D341Med (cell line): ENCODE data around the gene SGSM1.

ENCODE experiments used
- DNase-seq: peaks from one replicate; pipeline ENCODE4 v3.0.0; 2012; ENCODE audit warnings: low spot score

Gene SGSM1

GRCh38 chr22:24843048-24843447 is 37.0 kb downstream of the SGSM1 start:
- no peak for DNase-seq

GRCh38 chr22:24845041-24845898 is 39.3 kb downstream of the SGSM1 start:
- DNase-seq: no peak

- no peak for DNase-seq
Observed at GRCh38 chr22:24847490-24847889, 41.5 kb downstream of the SGSM1 start.

DNA sequence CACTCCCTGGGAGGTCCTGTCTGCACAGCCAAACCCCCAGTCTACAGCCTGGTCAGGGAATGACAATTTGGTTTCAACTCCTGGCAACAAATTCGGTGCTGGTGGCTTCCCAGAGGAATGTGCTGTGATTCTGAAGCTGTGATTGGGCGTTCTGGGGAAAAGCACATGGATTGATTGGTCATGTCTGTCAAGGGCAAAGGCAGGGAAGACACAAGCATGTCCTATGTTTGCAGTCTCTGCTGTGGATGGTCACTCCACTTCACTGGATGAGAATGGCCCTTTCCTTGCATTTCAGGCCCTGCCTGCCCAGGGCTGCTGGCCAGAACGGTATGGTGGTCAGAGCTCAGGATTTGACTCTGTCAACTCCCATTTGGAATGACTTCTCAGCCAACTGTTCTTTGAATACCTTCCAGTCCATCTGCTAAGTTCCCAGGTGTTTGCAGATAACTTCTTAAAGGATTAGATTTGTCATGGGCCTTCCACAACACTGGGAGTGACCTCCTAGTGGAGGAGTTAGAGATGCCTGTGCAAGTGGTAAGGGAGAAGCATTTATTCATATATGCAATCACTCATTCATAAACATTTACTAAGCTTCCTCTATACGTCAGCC is 42.7 kb downstream of the SGSM1 start:
- no peak for DNase-seq

DNA sequence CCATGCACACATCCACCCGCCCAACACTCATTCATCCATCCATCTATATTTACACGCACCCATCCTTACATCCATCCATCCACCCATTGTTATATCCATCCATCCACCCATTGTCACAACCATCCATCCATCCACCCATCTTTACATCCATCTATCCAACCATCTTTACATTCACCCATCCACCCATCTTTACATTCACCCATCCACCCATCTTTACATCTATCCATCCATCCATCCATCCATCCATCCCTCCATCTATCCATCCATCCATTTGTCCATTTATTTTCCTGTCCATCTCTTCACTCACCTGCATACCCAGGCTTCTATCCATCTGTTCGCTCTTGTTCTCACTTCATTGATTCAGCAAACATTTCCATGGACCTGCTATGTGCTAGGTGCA is 49.8 kb downstream of the SGSM1 start:
- no peak for DNase-seq

DNA sequence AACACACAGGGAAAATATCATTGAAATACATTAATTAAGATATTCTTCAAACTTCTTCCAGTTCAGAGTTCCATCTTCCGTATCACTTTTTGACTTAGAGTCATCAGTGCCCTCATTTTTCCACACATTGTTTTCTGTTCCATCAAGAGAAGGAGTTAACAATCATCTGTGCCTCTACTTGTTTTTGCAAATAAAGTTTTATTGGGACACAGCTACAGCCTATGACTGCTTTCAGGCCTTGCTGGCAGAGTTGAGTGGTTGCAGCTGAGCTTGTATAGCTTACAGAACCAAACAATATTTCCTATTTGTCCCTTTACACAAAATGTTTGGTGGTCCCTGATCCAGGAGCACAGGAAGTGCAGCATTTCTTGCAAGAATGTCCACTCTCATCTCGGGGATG is 51.6 kb downstream of the SGSM1 start:
- DNase-seq: no peak

DNA sequence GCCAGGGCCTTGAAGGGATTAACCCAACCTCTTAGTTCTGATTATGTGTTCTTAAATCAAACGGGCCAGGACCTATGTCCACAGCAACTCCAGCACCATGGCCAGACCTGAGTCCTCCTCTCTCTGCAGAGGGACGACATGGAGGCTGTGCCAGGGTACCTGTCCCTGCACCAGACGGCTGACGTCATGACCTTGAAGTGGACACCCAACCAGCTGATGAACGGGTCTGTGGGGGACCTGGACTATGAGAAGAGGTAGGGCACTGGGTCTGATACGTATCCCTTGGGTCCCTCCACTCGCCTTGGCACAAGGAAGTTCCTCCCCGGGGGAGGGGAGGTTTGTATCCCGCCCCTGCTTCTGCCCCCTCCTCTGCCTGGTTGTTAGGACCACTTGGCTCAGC is 53.6 kb downstream of the SGSM1 start:
- no peak for DNase-seq

DNA sequence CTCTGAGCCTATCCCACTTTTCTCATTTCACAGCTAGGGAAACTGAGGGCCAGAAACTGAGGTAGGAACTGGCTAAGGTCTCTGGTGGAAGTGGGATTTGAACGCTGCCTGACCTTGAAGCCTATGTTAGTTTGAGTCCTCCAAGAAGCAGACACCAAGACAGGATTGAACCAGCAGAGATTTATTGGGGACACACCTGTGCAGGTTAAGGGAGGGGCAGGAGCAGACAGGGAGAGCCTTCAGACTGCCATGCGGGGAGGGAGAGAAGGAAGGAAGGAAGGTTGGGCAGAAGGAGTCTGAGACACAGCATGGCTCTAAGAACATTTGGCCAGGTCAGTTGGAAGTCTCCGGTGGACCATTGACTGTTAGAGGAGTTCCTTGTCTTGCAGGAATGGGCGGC is 59.5 kb downstream of the SGSM1 start:
- DNase-seq: no peak

GRCh38 chr22:24867323-24868022 is 61.5 kb downstream of the SGSM1 start:
- no peak for DNase-seq

GRCh38 chr22:24868979-24869378 is 63.0 kb downstream of the SGSM1 start:
- no peak for DNase-seq

- no peak for DNase-seq
Observed at GRCh38 chr22:24871611-24872205, 65.7 kb downstream of the SGSM1 start.

DNA sequence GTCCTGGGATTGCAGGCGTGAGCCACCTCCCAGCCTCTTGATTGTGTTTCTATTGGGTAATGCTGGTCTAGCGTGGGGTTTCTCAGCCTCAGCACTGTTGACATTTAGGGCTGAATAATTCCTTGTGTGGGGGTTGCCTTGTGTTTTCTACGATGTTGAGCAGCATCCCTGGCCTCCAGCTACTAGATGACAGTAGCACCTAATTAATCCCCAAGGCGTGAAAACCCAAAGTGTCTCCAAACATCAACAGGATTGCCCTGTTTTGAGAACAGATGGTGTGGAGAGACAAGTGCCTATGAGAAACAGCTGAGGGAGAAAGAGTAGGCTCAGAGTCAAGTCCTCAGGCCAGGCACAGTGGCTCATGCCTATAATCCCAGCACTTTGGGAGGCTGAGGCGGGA is 67.2 kb downstream of the SGSM1 start:
- DNase-seq: no peak

- DNase-seq: no peak
Observed at GRCh38 chr22:24875862-24876506, 70.0 kb downstream of the SGSM1 start.

DNA sequence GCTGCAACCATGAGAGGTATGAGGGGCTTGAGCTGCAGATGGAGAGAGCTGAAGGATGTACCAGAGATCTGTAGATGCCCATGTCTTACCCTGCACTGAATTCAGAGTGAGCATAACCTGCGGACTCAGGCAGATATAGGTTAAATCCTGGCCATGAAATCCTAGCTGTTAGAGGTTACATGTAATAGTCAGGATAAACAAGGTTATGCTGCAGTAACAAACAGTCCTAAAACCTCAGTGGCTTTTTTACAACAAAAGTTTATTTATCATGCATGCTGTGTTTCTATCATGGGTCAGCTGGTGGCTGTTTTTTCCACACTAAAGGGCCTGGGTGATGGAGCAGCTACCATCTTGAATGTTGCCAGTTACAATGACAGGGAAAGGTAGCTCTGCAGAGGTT is 70.7 kb downstream of the SGSM1 start:
- DNase-seq: no peak

DNA sequence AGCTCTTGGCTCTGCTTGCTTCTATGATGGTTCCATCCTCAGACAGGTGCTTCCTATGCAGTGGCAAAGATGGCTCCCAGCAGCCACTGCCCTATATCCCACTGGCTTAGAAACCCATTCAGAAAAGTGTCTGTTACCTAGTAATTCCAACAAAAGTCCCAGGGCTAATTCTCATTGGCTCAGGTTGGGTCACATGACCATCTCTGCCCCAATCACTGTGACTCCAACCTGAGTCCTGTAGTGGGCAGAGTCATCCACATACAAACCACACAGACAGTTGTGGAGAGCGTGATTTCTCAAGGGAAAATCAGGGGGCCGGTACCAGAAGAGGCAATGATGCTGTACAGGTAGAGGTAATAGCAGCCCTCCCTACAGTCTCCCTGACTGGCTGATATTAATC is 73.0 kb downstream of the SGSM1 start:
- DNase-seq: peak; percentile 9

- no peak for DNase-seq
Observed at GRCh38 chr22:24883432-24883831, 77.4 kb downstream of the SGSM1 start.

DNA sequence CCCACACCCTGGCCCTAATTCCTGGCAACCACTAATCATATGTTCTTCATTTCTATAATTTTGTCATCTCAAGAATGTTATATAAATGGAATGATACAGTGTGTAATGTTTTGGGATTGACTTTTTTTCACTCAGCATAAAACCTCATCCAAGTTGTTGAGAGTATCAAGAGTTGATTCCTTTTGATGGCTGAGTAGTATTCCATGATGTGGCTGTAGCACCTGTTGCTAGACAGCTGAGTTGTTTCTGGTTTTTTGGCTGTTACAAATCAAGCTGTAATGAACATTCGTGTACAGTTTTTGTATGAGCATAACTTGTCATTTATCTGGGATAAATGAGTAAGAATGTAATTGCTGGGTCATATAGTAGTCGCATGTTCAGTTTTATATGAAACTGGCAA is 81.2 kb downstream of the SGSM1 start:
- DNase-seq: no peak

- DNase-seq: no peak
Observed at GRCh38 chr22:24893341-24894070, 87.5 kb downstream of the SGSM1 start.

- no peak for DNase-seq
Observed at GRCh38 chr22:24894220-24894975, 88.4 kb downstream of the SGSM1 start.

- no peak for DNase-seq
Observed at GRCh38 chr22:24894998-24895397, 89.0 kb downstream of the SGSM1 start.

- DNase-seq: no peak
Observed at GRCh38 chr22:24901448-24901847, 95.4 kb downstream of the SGSM1 start.
